Measurements from ENCODE around the gene TJP3.

DNA sequence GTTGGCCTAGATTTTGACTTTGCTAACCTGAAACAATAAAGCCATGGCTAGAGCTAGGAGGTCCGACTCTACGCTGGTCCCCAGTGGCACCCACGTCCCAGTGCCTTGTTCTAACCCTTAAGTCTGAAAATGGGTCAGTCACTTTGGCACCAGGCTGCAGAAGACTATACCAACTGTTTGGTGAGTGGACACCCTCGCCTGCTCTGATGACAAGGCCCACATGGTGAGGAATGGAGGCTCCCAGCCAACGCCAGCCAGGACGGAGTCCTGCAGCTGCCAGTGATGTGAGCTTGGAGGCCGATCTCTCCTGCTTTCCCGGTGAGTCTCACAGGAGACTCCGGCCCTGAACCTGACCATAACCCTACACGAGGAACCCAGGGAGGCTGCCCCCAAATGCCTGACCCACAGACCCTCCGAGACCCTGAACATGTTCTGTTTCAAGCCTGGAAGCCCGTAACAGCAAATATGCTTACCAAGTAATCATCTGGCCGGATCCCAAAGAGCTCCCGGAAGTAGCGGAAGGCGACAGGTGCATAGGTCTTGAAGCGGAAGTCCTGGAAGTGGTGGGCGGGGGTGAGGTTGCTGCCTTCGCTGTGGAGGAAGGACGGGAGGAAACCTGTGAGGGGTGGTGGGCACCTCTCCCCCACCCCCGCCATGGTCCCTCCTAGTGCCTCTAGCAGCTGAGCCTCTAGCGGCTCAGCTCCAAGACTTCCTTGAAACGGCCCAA is 47.5 kb upstream of the TJP3 start:
- TF ChIP-seq, protein P1, sequence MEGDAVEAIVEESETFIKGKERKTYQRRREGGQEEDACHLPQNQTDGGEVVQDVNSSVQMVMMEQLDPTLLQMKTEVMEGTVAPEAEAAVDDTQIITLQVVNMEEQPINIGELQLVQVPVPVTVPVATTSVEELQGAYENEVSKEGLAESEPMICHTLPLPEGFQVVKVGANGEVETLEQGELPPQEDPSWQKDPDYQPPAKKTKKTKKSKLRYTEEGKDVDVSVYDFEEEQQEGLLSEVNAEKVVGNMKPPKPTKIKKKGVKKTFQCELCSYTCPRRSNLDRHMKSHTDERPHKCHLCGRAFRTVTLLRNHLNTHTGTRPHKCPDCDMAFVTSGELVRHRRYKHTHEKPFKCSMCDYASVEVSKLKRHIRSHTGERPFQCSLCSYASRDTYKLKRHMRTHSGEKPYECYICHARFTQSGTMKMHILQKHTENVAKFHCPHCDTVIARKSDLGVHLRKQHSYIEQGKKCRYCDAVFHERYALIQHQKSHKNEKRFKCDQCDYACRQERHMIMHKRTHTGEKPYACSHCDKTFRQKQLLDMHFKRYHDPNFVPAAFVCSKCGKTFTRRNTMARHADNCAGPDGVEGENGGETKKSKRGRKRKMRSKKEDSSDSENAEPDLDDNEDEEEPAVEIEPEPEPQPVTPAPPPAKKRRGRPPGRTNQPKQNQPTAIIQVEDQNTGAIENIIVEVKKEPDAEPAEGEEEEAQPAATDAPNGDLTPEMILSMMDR (IDR thresholded peaks at IDR 0.05), result no peak
- TF ChIP-seq POLR2A (IDR thresholded peaks at IDR 0.05), result no peak
